Neuron (in vitro differentiated cells): ENCODE measurements around the gene RSPH4A.
A peak's percentile ranks its signal among the peaks of the same experiment; 100 is the strongest.

ENCODE experiments used
- H2AFZ ChIP-seq: one replicate; pipeline ENCODE4 v1.6.1; 2013; ENCODE audit warnings: low read depth, mild to moderate bottlenecking, inconsistent platforms, low read length, moderate library complexity
- H3K27me3 ChIP-seq: one replicate; pipeline ENCODE4 v1.6.1; 2013; ENCODE audit warnings: low read length; ENCODE audit not compliant: insufficient read depth
- H3K36me3 ChIP-seq: one replicate; pipeline ENCODE4 v1.6.1; 2013; ENCODE audit warnings: low read length; ENCODE audit not compliant: insufficient read depth
- H3K4me1 ChIP-seq: one replicate; pipeline ENCODE4 v1.6.1; 2013; ENCODE audit warnings: low read length; ENCODE audit not compliant: insufficient read depth
- H3K4me3 ChIP-seq: 2 replicates; pipeline ENCODE4 v1.5.1; 2013; ENCODE audit warnings: mild to moderate bottlenecking, low read length, moderate library complexity
- H3K9me3 ChIP-seq: one replicate; pipeline ENCODE4 v1.6.1; 2013; ENCODE audit warnings: low read length

The RSPH4A gene

DNA sequence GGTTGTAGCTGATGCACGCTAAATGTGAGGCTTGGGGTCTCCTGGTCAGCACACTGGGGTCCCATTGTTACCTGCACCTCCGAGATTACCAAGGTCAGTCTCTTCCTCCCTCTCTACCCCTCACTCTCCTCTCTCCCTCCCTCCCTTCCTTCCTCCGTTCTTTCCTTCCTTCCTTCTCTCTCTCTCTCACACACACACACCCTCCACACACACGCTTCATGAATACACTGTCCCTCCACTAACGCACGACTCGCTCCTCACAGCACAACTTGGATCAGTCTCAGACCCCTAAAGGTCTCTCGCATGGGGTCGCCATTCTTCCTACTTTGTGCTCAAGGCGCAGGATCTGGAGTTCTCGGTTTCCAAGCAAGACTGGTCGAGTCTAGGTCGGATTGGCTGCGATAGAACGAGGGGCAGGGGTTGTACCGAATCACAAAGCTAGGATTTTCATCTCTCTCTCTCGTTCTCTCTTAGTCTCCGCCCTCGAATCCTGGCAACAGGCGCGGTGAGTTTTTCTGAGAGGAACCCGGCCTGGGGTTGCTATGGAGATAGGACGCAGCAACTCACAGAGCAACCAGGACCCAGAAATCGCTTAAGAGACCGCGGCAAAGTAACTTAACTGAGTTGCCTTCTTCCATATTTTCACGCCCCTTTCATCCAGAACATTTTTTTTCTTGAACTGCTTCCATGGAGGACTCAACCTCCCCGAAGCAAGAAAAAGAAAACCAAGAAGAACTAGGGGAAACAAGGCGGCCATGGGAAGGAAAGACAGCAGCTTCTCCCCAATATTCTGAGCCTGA, at the start of gene RSPH4A:
Gene RSPH4A (plus strand): TSS at position 543 of the 800 bp plus-strand sequence. CDS start 145 bp downstream, at position 688.
- no peaks in the 10 kb centered on the region for H3K9me3 ChIP-seq
- peak within 1 kb of the TSS; percentile 54 for H3K4me3 ChIP-seq
- peaks cover 18% of the 10 kb centered on the region for H3K4me1 ChIP-seq
- peak within 1 kb of the TSS; percentile 51 for H2AFZ ChIP-seq
- no peaks in the 10 kb centered on the region for H3K27me3 ChIP-seq
- H3K36me3 ChIP-seq = no peaks in the 10 kb centered on the region

GRCh38 chr6:116568111-116568510, 48.2 kb upstream of the RSPH4A start:
- Histone ChIP-seq H2AFZ (no peak overlapping the region), H3K4me1 (peaks cover 15% of the 10 kb centered on the region), H3K4me3 (no peak overlapping the region), H3K27me3 (no peaks in the 10 kb centered on the region), H3K36me3 (no peaks in the 10 kb centered on the region), H3K9me3 (no peaks in the 10 kb centered on the region)

- Histone ChIP-seq H3K27me3 (no peaks in the 10 kb centered on the region), H3K4me3 (peak overlapping the region; percentile 9), H2AFZ (no peak overlapping the region), H3K36me3 (peaks cover 3% of the 10 kb centered on the region), H3K9me3 (no peaks in the 10 kb centered on the region), H3K4me1 (peaks cover 18% of the 10 kb centered on the region)
These were observed 47.2 kb upstream of the RSPH4A start for GRCh38 chr6:116568821-116569755.

- no peaks in the 10 kb centered on the region for H3K9me3 ChIP-seq
- H3K4me1 ChIP-seq = peaks cover 18% of the 10 kb centered on the region
- peaks cover 18% of the 10 kb centered on the region for H3K36me3 ChIP-seq
- H3K4me3 ChIP-seq = peak within 1 kb of the TSS; percentile 95
- H2AFZ ChIP-seq = peak within 1 kb of the TSS; percentile 69
- no peaks in the 10 kb centered on the region for H3K27me3 ChIP-seq
These were observed 45.2 kb upstream of the RSPH4A start, which contains the start of gene RWDD1 for GRCh38 chr6:116570856-116571682. TSS of gene RWDD1 (plus strand) at chr6:116571504. CDS start at chr6:116571583, 79 bp downstream.

DNA sequence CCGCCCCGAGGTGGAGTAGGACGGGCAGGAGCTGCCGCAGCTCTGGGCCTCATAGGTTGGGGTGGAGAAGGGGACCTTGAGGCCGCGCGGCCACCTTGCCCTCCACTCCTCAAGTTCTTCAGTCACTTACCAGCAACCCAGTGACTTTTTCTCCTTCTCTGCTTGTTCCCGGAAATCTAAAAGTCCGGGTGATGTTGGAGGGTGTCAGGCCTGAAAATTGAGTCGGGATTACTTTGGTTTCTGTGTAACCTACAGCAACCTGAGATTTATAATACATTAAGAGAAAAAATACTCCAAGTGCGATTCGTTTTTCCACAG, 44.6 kb upstream of the RSPH4A start:
- Histone ChIP-seq H3K4me1 (peaks cover 18% of the 10 kb centered on the region), H3K36me3 (peaks cover 19% of the 10 kb centered on the region), H3K4me3 (peak overlapping the region; percentile 95), H3K27me3 (no peaks in the 10 kb centered on the region), H2AFZ (peak overlapping the region; percentile 46), H3K9me3 (no peaks in the 10 kb centered on the region)

DNA sequence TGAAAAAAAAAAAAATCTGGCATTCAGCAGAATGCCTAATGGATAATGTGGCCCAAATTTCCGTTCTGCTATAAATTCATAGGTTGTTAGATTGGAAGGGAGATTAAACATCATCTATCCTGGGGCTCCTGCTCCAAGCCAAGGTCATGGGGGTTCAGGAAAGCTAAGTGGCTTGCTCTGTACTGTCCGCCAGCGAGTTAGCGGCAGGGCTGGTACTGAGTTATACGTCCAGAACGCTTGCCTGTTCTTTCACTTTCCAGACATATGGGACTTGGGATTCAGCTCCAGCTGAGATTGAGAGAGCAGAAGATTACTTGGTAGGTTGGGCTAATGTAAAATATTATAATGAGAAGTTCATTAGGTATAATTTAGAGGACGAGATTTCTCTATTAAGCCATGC, 44.1 kb upstream of the RSPH4A start:
- Histone ChIP-seq H3K4me3 (peak overlapping the region; percentile 95), H3K9me3 (no peaks in the 10 kb centered on the region), H3K27me3 (no peaks in the 10 kb centered on the region), H3K36me3 (peaks cover 24% of the 10 kb centered on the region), H2AFZ (peak overlapping the region; percentile 46), H3K4me1 (peaks cover 18% of the 10 kb centered on the region)

DNA sequence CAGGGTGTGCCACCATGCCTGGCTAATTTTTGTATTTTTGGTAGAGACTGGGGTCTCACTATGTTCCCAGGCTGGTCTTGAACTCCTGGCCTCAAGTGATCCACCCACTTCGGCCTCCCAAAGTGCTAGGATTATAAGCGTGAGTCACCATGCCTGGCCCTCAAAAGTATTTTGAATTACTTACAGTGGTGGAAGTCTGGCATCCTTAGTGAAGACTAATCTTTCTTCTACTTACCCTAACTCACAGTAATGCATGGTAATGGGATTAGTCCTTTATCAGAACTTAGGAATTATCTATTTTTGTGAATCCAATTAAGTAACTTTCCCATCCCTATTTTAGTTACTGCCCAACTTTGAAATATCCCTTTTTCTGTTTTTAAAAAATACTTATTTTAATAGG, 41.1 kb upstream of the RSPH4A start:
- no peak overlapping the region for H3K4me3 ChIP-seq
- no peaks in the 10 kb centered on the region for H3K27me3 ChIP-seq
- peaks cover 36% of the 10 kb centered on the region for H3K36me3 ChIP-seq
- peaks cover 11% of the 10 kb centered on the region for H3K4me1 ChIP-seq
- H3K9me3 ChIP-seq = no peaks in the 10 kb centered on the region
- no peak overlapping the region for H2AFZ ChIP-seq

DNA sequence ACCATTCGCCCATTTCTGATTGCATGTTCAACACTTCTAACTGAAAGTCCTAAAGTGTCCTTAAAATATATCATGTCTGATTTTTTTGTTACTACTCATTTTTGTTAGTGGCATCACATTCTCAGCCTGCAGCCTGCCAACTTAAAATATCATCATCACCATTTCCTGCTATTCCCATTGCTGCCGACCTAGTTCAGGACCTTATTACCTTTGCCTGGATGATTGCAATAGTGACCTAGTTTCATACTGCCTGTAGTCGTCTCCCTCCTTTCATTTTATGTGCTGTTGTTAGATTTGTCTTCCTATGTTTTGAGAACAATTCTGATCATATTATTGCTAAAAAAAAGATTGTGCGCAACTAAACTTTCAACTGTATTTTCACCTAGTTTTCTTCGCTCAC, 38.8 kb upstream of the RSPH4A start:
- H3K4me1 ChIP-seq = peaks cover 9% of the 10 kb centered on the region
- no peaks in the 10 kb centered on the region for H3K9me3 ChIP-seq
- H3K36me3 ChIP-seq = peaks cover 48% of the 10 kb centered on the region
- H3K4me3 ChIP-seq = no peak overlapping the region
- H2AFZ ChIP-seq = no peak overlapping the region
- H3K27me3 ChIP-seq = no peaks in the 10 kb centered on the region

GRCh38 chr6:116578335-116578734, 37.9 kb upstream of the RSPH4A start:
- H3K36me3 ChIP-seq = peaks cover 52% of the 10 kb centered on the region
- H2AFZ ChIP-seq = no peak overlapping the region
- H3K4me3 ChIP-seq = no peak overlapping the region
- H3K4me1 ChIP-seq = peaks cover under 1% of the 10 kb centered on the region
- H3K9me3 ChIP-seq = no peaks in the 10 kb centered on the region
- no peaks in the 10 kb centered on the region for H3K27me3 ChIP-seq

DNA sequence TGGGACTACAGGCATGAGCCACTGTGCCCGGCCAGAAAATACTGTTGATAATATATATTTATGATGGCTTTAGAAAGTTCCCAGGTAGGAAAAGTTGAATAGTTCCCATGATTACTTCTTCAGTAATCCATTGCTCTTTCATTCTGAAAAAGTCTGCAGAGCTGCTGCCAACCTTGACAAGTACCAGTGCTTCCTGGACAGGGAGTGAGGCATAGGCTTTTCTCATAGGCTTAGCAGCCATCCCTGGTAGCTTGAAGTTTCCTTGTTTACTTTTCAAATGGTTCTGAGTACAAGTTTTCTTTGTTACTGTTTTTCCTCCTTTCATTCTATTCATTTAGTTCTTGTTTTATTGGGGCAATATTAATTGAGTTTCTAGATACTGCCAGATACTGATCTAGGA, 37.1 kb upstream of the RSPH4A start:
- Histone ChIP-seq H3K27me3 (no peaks in the 10 kb centered on the region), H3K4me1 (no peaks in the 10 kb centered on the region), H3K36me3 (peaks cover 51% of the 10 kb centered on the region), H3K9me3 (no peaks in the 10 kb centered on the region), H3K4me3 (no peak overlapping the region), H2AFZ (no peak overlapping the region)

DNA sequence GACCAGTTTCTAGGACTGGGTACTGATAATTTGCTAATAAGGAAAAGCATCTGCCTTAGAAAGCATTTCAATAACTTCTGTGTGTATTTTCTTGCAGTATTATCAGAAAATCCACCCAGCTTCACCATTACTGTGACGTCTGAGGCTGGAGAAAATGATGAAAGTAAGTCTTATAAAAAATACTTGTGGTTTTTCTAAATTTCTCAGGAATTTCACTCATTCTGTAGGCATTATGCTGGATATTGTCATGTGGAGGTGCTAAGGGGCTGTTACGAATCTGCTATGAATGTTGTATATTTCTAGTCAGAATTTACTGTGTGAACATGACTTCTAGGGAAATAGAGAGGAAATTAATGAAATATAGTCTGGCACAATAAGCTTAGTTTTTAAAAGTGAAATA, 36.1 kb upstream of the RSPH4A start:
- Histone ChIP-seq H3K27me3 (no peaks in the 10 kb centered on the region), H2AFZ (no peak overlapping the region), H3K36me3 (peaks cover 50% of the 10 kb centered on the region), H3K9me3 (no peaks in the 10 kb centered on the region), H3K4me3 (no peak overlapping the region), H3K4me1 (no peaks in the 10 kb centered on the region)

DNA sequence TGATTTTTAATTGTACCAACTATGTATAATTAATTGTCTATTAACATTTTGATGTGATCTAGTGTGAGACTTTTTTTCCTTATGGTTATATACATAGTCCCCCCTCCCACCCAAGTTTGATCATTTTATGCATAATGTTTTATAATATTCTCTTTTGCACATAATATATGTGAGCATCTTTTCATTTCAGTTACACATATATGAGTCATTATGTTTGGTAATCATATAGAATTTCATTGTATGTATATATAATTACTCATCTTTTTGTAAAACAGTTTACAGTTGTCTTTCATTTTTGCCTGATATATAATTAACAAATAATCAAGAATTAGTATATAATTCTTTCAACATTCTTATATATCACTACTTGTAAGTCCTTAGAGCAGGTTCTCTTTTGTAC, 30.0 kb upstream of the RSPH4A start:
- peaks cover 64% of the 10 kb centered on the region for H3K36me3 ChIP-seq
- H3K4me1 ChIP-seq = no peaks in the 10 kb centered on the region
- H2AFZ ChIP-seq = no peak overlapping the region

More for the DNA sequence above, 30.0 kb upstream of the RSPH4A start:
- H3K9me3 ChIP-seq = no peaks in the 10 kb centered on the region
- H3K4me3 ChIP-seq = no peak overlapping the region
- no peaks in the 10 kb centered on the region for H3K27me3 ChIP-seq
